SU-DHL-6 (cell line): Measurements from ENCODE around the gene POR.

Source experiments
- EZH2phosphoT487 ChIP-seq: fragments of 200-600 bp; sonication (generic), shearing (Covaris generic); conservative IDR thresholded peaks from 2 replicates; pipeline ENCODE4 v1.6.1; 2018; ENCODE audit warnings: mild to moderate bottlenecking, antibody characterized with exemption, low read length, moderate library complexity, mixed read lengths
- TF ChIP-seq, protein P1 (sequence below): fragments of 200-600 bp; sonication (generic); IDR thresholded peaks from one replicate; pipeline ENCODE4 v1.5.1; 2017; ENCODE audit warnings: antibody characterized with exemption, mild to moderate bottlenecking, low read length, moderate library complexity; ENCODE audit not compliant: insufficient read depth, poor library complexity, severe bottlenecking

GRCh38 chr7:75985009-75985517, 70.1 kb downstream of the POR start:
- TF ChIP-seq, protein P1, sequence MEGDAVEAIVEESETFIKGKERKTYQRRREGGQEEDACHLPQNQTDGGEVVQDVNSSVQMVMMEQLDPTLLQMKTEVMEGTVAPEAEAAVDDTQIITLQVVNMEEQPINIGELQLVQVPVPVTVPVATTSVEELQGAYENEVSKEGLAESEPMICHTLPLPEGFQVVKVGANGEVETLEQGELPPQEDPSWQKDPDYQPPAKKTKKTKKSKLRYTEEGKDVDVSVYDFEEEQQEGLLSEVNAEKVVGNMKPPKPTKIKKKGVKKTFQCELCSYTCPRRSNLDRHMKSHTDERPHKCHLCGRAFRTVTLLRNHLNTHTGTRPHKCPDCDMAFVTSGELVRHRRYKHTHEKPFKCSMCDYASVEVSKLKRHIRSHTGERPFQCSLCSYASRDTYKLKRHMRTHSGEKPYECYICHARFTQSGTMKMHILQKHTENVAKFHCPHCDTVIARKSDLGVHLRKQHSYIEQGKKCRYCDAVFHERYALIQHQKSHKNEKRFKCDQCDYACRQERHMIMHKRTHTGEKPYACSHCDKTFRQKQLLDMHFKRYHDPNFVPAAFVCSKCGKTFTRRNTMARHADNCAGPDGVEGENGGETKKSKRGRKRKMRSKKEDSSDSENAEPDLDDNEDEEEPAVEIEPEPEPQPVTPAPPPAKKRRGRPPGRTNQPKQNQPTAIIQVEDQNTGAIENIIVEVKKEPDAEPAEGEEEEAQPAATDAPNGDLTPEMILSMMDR: no peak
- TF ChIP-seq EZH2phosphoT487: no peak
